Activated CD4-positive, alpha-beta T cell treated with anti-CD3 and anti-CD28 coated beads, Interleukin-2, amount 50 U/mL, for 48 hours (primary cell): ENCODE data around the gene UNC119.

Source experiments
- DNase-seq, 2 experiments: peaks; one replicate each; pipeline ENCODE4 v3.0.0-alpha.2; 2020

UNC119 gene

GRCh38 chr17:28519236-28519635 is 33.2 kb downstream of the UNC119 start:
- DNase-seq = no peak

- no peak for DNase-seq
These were observed 33.8 kb downstream of the UNC119 start for GRCh38 chr17:28518578-28518977.

GRCh38 chr17:28518132-28518531 is 34.3 kb downstream of the UNC119 start:
- no peak for DNase-seq

- DNase-seq = no peak
These were observed 36.9 kb downstream of the UNC119 start for GRCh38 chr17:28515518-28515917.

DNA sequence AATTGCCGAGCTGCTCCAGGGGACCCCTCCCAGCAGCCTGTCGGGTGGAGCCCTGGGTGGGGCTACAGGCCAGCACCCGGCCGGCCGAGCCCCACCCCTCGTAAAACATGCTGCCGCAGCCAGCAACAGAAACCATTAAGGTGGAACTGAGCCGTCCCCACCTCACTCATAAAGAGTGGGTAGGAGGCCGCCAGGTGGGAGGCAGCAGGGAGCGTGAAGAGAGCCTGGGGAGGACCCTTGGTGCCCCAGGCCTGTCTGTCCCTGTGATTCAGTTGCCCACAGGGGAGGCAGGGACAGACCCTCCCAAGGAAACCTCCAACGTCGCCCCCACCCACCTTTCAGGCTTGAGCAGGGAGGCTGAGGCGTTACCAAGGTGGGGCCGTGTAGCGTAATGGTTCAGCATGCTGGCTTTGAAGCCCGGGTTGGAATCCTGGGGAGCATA is 37.8 kb downstream of the UNC119 start:
- DNase-seq = no peak

GRCh38 chr17:28513476-28513875 is 38.9 kb downstream of the UNC119 start:
- no peak for DNase-seq

- no peak for DNase-seq
These were observed 40.5 kb downstream of the UNC119 start for GRCh38 chr17:28511858-28512461.

DNA sequence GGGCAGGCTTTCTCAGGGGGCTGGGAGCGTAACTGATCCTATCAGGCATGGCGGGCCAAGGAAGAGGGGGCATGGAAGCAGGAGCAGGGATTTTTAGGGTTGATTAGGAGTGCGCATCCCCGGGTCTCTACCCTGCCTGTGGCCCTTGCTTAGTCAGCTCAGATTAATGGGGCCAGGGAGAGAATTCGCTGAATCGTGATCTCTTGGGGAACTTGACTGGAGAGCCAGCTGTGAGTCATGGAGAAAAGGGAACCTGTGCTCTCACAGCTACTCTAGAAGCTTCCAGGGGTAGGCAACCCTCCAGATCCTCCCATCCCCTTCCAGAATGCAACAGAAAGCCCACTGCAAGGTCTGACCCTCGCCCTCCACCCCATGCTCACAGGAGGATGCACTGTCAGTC is 42.6 kb downstream of the UNC119 start:
- no peak for DNase-seq

DNA sequence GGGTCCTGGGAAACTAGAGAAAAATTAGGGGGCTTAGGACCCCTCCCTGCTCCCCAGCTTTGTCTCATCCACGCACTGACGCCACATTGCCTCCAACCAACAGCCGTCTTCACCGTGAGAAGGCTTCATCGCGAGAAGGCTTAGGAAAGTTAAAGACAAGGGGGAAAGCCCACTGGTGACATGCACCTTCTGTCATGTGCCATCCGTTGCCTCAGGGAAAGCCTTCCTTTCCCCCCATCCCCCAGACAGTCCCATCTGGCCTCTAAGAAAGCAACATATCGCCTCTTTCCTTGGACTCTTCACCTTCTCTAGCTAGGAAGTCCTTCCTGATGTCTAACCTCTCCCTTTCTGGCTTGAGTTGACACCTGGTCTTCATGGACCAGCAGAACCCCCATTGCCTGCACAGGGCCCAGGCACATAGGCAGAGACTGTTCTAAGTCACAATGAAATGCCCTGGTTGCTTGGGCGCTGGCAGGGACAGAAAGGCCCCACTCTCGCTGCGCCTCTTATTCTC is 44.2 kb downstream of the UNC119 start:
- DNase-seq = no peak

- no peak for DNase-seq
These were observed 44.7 kb downstream of the UNC119 start for GRCh38 chr17:28507567-28508203.

DNA sequence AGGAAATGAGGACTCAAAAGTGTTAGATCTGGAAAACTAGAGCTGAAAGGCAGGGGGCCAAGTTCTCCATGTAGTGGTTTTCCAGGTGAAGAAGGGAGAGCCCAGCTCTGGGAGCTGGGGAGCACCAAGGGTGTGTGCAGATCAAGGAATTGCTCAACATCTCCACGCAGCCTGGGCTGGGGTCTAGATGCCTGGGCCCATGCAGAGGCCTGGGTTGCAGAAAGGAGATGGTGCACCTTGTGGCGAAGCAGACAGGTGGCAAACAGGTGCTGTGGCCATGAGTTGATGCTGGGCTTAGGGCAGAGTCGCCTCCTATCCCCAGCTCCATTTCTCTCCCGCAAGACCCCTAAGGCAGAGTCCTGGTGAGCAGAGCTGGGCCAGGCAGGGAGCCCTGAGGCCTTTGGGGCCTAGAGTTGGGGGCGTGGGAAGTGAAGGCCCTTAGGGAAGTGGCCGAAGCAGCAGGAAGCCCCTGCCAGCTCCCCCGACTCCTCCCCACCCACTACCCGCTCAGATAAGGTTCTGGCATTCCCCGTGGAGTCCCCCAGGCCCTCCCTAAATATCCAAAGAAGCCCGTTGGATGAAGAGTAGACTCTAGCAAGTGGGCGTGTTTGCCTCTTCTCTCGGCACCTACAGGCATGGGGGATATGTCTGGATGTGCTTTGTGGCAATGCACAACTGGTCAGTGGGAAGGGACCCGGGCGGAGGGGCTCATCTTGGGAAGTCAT is 45.5 kb downstream of the UNC119 start:
- DNase-seq = no peak

DNA sequence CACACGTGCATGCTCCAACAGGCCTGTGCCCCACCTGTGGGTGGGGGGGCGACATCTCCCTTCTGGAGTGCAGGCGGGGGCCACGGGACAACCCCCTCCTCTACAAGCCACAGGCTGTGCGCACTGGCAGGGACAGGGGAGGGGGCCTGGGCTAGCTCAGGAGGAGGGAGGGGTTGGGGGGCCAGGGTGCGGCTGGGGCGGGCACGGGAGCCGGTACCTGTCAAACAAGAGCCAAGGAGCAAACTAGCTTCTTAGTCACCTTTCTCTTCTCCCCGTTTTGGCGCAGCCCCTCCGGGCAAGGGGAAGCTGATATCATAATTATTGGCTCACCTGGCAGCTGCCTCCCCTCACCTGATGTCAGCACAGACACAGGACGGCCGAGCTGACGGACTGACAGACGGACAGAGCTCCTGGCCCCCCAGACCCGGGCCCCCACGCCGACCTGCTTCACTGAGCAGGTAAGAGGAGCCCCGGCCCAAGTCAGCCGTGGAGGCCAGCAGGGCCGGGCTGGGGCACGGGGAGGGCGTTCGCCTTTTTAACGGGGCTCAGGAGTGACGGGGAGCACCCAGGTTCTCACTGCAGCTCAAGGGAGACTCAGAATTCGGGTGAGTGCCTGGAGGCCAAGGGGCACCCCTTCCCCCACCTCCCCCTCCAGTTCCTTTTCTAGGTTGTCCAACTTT is 46.3 kb downstream of the UNC119 start, which contains the start of gene FOXN1:
Gene FOXN1 (plus strand): TSS at position 363 of the 680 bp plus-strand sequence. CDS start 17,622 bp downstream, outside the sequence.
- DNase-seq = no peak

- DNase-seq = no peak
These were observed 49.0 kb downstream of the UNC119 start for GRCh38 chr17:28503420-28503819.

DNA sequence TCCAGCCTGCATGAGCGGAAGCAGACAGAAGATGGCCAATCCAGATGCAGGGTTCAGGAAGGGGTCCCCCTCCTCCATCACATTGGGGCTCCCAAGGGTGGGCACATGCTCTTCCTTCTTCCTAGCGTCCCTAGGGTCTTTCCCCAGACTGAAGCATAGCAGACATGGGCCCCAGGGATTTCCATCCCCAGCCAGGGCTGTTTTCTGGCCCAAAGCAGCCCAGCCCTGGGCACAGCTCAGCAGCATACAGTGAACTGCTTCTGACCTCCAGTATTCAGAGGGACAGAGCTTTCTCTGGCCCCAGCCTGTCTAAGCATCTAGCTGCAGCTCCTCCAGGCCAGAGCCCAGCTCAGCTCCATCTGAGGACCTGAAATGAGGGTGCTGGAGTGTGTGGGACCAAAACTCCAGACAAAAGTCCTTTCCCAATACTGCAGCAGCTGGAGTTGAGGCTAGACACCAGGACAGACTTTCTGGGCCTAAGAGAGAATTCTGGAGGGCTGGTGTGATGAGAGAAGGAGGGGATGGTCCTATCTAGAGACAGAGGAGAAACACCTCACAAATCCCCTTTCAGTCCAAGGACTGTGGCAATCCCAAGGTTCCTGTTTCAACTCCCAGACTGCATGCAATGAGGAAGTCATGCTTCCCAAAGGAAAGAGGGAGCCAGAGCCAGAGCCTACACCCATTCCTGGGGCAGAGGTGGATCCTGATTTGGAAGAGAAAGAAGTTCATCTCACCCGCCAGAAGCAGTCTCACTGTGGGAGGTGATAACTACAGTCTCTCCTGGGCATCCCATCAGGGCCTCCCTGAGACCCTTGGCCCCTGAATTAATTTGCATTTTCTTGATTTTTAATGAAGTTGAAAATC is 50.8 kb downstream of the UNC119 start:
- no peak for DNase-seq

DNA sequence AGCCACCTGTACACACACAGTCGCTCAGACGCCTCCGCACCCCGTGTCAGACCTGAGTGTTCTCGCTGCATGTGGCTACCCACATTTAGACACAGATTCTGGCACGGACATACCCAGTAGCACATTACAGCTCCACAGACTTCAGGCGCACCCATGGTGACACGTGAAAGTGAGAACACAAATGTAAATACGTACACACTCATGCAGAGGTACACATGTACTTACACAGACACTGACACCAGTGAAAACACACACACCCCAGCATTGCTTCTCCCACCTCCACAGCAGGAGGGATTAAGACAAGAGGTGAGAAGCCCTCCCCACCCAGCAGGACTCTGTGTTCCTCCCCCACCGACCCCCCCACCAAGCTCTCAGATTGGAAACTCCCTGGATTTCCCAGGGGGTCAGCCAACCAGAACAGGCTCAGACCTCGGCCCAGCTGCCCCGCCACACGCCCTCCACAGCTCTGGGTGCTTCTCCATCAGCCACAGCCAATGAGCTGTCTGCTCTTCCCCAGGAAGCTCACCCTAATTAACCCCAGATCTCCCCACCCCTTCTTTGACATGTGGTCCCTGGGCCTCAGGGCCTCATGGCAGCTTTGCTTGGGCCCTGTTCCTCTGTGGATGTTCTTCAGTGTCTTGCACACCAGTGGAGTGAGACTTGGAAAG is 51.6 kb downstream of the UNC119 start:
- no peak for DNase-seq

GRCh38 chr17:28499684-28500357 is 52.6 kb downstream of the UNC119 start:
- no peak for DNase-seq

DNA sequence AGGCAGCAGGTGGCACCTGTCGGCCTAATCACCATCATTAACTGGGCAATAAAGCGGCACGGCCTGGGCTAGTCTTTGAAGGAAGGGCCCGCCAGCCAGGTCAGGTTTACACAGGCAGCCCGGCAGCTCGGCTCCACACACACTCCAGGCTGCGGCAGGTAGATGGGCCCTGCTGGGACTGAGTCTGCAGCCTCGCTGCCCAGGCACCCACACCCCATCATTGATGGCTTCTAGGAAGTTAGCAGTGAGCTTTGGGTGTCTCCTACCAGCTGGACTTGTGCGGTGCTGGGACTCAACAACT is 53.1 kb downstream of the UNC119 start:
- no peak for DNase-seq

DNA sequence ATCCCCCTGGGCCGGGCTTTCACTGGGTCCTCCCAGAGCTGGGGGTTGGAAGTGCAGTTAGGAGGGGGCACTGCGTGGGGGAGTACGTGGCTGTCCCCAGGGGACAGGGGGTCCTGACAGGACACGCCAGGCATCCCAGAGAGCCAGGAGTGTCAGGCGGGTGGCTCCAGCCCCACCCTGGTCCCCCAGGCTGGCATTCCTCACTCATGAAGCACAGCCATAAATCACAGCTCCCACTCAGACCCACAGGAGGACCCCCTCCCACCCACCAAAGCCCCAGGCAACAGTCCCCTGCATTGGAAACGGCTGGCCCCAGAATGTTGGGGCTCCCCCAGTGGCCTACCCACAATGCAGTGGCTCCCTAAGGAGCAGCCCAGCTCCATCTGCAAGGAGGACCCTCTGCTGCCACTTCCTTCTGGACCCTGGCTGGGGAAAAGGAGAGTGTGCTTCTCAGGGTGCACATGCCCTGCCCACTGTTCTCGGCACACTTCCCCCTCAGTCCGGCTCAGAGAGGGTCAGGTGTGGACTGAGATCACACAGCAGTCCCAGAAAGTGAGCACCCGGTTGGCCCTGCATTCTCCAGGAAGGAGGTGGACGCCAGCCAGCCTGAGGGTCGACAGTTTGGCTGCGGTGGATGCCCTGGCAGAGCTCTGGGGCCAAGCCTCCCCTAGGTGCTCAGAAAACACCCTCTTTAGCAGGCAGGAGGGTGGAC is 53.6 kb downstream of the UNC119 start:
- DNase-seq = no peak

GRCh38 chr17:28497931-28498330 is 54.5 kb downstream of the UNC119 start:
- no peak for DNase-seq
